Type B pancreatic cell (in vitro differentiated cells): Measurements from ENCODE around the gene PLEKHG4. TPM values are rescaled to one million over a fixed set of nuclear protein-coding genes. Genes with fewer than 3 reads are reported as not detected.

Source experiments
- DNase-seq: peaks from one replicate; pipeline ENCODE4 v3.0.0; 2021; ENCODE audit warnings: mixed read lengths; ENCODE audit not compliant: unreplicated experiment; ENCODE audit errors: extremely low spot score
- H3K27ac Mint-ChIP-seq: 2 replicates; pipeline ENCODE4 v1.8.0; 2021; ENCODE audit warnings: mild to moderate bottlenecking, mixed read lengths
- H3K27me3 Mint-ChIP-seq: 2 replicates; pipeline ENCODE4 v1.8.0; 2021; ENCODE audit warnings: mixed read lengths
- H3K36me3 Mint-ChIP-seq: 2 replicates; pipeline ENCODE4 v1.8.0; 2021; ENCODE audit warnings: mixed read lengths
- H3K4me1 Mint-ChIP-seq: one replicate; pipeline ENCODE4 v1.8.0; 2021; ENCODE audit warnings: mixed read lengths; ENCODE audit not compliant: unreplicated experiment
- H3K4me3 Mint-ChIP-seq: 2 replicates; pipeline ENCODE4 v1.8.0; 2021; ENCODE audit warnings: mild to moderate bottlenecking, mixed read lengths
- H3K9me3 Mint-ChIP-seq: 2 replicates; pipeline ENCODE4 v1.8.0; 2021; ENCODE audit warnings: mixed read lengths
- CTCF ChIP-seq: fragments of 200-600 bp; sonication (generic); conservative IDR thresholded peaks from 2 replicates; pipeline ENCODE4 v1.5.0; 2021; ENCODE audit warnings: antibody characterized with exemption, mild to moderate bottlenecking
- total RNA-seq: library from RNA; stranded (reverse); gene quantifications from 2 replicates; pipeline ENCODE4 v1.2.1, GENCODE V29; 2021; ENCODE audit warnings: low replicate concordance

The PLEKHG4 gene
- total RNA-seq, 1 donor from 2014 or later, result 3.8 TPM

DNA sequence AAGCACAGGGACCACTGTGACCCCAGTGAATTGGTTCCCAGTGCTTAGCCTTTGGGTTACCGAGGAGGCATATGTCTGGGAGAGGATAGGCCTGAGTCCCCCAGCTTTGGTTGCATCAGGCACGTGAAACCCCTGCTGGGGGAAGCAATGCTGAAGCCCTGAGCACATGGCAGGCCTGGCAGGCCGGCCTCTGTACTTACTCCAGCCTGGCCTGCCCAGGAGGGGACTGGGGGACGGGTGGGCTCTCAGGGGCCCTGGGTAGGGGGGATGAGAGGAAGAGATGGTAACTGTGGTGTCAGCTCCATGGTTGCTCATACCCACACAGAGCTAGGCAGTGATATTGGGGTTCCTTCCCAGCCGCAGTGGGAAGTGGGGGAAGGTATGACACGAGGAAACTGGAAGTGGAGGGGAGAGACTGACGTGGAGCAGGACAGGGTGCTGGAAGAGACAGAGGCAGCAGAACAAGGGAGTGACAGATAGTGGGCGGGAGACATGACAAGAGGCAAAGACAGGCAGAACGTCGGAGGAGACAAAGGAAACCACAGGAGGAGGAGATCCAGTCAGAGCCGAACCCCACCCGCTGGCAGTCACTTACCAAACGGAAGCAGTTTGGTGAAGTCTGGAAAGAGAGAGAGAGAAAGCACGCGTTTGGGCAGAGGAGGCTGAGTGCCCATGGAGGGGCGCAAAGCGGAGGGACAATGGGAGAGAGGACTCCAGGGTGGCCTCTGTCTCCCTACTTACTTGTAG lies 43.3 kb upstream of the PLEKHG4 start:
- no peaks in the 10 kb centered on the region for H3K4me1 Mint-ChIP-seq

GRCh38 chr16:67236563-67237395 lies 42.6 kb upstream of the PLEKHG4 start:
- H3K4me3 Mint-ChIP-seq, result no peak overlapping the region
- peaks cover 9% of the 10 kb centered on the region for H3K36me3 Mint-ChIP-seq
- H3K9me3 Mint-ChIP-seq, result no peaks in the 10 kb centered on the region
- H3K27me3 Mint-ChIP-seq, result no peaks in the 10 kb centered on the region
- TF ChIP-seq CTCF, result no peak
- DNase-seq, result peak; percentile 75
- H3K4me1 Mint-ChIP-seq, result peaks cover 5% of the 10 kb centered on the region
- H3K27ac Mint-ChIP-seq, result no peak overlapping the region

More for the DNA sequence above, 43.3 kb upstream of the PLEKHG4 start:
- Mint-ChIP-seq H3K36me3 (peaks cover 9% of the 10 kb centered on the region), H3K27ac (no peak overlapping the region), H3K9me3 (no peaks in the 10 kb centered on the region), H3K27me3 (no peaks in the 10 kb centered on the region), H3K4me3 (no peak overlapping the region)
- DNase-seq, result no peak
- TF ChIP-seq CTCF, result no peak

- TF ChIP-seq CTCF, result no peak
- Mint-ChIP-seq H3K27me3 (no peaks in the 10 kb centered on the region), H3K27ac (no peak overlapping the region), H3K9me3 (no peaks in the 10 kb centered on the region), H3K4me1 (peaks cover 8% of the 10 kb centered on the region), H3K36me3 (peaks cover 9% of the 10 kb centered on the region), H3K4me3 (no peak overlapping the region)
- no peak for DNase-seq
Observed at GRCh38 chr16:67237396-67238277, 41.7 kb upstream of the PLEKHG4 start.

DNA sequence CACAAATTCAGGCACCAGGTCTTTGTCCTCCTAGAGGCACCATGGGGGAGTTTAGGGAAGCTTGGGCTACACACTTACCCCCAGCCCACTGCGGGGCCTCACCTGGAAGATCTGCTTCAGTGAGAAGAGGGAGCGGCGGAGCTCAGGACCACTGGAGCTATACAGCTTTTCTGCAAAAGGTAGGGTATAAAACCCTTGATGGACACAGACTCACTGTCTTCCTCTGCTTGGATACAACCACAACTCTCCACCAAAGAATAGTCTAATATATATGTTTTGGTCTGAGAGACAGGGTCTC lies 41.1 kb upstream of the PLEKHG4 start:
- no peak for DNase-seq
- Mint-ChIP-seq H3K27me3 (no peaks in the 10 kb centered on the region), H3K9me3 (no peaks in the 10 kb centered on the region), H3K27ac (no peak overlapping the region), H3K36me3 (peaks cover 9% of the 10 kb centered on the region), H3K4me1 (peaks cover 9% of the 10 kb centered on the region), H3K4me3 (no peak overlapping the region)
- TF ChIP-seq CTCF, result no peak

GRCh38 chr16:67238806-67239470 lies 40.4 kb upstream of the PLEKHG4 start:
- DNase-seq, result no peak
- Mint-ChIP-seq H3K27ac (no peak overlapping the region), H3K4me1 (peaks cover 9% of the 10 kb centered on the region), H3K36me3 (peaks cover 9% of the 10 kb centered on the region), H3K27me3 (no peaks in the 10 kb centered on the region), H3K9me3 (no peaks in the 10 kb centered on the region), H3K4me3 (no peak overlapping the region)
- no peak for TF ChIP-seq CTCF
